ENCODE measurements around the gene SDK1.

Gene SDK1

DNA sequence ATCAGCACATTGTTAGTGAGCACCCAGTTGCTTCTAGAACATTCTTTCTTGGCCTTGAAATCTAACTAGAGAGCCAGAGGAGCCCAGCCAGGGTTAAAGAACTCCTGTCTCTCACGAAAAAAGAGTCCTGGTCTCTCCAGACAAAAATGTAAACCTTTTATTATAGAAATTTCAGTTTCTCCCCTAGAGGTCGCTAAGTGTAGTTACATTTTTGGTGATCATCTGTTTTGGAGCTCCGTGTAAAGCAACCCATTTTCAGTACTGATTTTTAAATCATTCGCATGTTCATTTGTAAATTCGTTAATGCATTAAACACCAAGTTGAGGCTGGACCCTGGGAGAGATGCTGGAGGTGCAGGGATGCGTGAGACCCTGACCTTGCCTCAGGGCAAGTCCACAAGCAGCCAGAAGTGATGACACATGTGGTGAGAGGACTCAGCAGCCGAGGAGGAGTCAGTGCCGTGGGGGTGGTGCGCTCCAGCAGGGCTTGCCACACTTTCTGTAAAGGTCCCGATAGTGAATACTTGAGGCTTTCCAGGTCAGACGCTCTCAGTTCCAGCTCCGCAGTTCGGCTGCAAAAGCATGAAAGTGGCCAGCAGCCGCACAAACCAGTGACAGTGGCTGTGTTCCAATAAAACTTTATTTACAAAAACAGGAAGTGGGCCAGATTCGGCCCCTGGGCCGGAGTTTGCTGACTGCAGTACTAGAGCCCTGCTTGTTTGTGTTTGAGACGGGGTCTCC, 802.5 kb downstream of the SDK1 start:
- no peak for DNase-seq (ENCODE audit: low read depth in 2 of 2)

DNA sequence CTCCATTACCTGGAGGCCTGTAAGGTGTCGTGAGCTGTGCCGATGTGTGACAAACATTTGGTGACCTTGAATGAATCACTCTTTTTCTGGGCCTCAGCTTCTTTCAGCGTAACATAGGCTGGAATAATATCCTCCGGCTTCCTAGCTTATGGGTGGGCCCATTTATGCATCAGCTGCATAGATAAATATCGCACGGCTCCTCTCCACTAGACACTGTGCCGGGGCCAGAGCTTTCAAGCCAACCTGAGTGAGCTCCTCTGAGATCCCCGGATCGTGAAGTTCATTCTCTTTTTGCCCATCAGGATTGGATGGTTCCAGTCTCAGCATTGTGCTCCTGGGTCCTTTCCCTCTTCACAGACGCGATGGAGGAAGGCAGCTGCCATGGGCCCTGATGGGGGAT, 806.8 kb downstream of the SDK1 start:
- no peak for DNase-seq (ENCODE audit: low read depth in 2 of 2)

DNA sequence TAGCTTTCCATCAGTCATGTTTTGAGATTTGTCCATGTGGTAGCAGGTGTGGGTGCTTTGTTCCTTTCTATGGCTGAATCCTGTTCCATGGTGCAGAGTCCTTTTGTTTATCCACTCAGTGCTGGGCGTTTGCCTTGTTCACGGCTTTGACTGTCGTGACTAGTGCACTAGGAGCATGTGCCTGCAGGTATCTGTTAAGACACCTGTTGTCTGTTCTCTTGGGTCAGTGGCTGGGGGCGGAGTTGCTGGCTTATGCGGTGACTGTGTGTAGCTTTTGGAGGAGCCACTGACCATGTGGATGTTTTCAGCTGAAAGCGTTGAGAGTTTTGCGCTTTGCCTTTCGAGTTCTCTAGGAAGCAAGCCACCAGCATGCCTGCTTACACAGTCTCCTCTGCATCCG, 807.9 kb downstream of the SDK1 start:
- DNase-seq (ENCODE audit: low read depth in 2 of 2): no peak

DNA sequence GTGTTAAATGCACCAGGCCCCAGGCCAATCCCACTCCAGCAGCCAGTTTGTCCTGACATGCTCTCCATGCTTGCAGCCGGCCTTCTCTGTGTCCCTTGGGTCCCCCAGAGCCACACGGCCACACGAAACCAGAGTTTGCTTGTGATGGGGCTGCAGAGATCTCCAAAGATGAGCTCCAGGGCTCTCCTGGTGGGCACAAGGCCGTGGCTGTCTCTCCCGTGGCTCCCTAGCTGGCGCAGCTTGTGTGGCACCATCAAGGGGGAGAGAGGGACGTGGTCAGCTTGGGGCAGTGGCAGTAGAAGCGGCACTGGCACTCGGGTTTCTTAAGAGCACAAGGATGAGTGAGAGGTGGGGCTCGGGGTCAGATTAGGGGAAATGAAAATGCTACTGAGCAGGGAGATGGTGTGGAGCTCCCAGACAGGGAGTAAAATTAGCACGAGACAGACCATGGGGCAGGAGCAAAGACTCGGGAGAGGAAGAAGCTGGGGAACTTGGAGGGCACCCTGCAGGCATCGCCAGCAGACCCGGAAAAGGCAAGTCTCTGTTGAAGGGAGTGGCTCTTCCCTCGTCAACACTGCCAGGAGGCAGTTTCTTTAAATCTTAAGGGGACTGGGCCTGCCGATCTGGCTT, 808.5 kb downstream of the SDK1 start:
- DNase-seq (ENCODE audit: low read depth in 2 of 2): no peak

DNA sequence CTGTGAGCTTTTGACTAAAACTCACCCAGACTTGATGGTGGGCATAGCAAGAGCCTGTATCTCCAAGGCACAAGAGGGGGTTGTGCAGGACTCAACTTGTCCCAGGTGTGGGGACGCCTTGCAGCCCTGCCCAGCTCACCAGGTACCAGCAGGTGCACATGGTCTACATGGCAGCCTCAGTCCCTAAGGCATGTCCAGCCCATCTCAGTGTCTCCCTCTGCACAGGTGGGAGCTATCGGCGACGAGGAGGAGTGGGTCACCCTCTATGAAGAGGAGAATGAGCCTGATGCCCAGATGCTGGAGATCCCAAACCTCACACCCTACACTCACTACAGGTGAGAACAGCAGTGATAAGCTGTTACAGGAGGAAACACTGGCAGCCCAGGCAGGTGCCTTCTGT, 809.4 kb downstream of the SDK1 start:
- DNase-seq (ENCODE audit: low read depth in 2 of 2): no peak

DNA sequence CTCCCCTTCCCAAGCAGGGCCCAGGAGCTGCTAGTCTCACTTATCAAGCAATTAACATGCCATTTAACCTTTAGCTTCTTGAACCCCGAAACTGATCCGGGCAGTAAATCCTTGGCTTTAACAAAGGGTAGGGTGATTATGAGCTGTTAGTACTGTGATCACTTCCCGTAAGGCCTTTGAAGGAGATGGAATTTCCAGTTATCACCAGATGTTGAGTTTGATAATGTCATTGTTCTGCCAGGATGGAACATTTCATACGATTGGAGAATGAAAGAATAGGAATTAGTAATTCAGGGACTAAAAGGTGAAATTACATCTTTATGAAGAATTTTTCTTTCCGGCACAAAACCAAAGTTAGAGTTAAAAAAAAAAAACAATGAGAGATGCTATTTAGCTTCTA, 810.1 kb downstream of the SDK1 start:
- no peak for DNase-seq (ENCODE audit: low read depth in 2 of 2)

DNA sequence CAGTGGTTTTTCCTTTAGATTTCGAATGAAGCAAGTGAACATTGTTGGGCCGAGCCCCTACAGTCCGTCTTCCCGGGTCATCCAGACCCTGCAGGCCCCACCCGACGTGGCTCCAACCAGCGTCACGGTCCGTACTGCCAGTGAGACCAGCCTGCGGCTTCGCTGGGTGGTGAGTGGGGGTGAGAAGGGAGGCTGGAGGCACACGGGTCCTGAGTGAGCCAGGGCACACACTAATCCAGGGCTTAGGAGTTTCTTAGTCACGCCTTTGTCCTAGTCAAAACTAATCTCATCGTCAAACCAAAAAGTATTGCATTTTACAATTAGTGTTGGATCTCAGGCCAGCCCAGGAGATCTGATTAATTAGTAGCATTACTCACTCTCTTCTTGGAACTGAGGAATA, 812.2 kb downstream of the SDK1 start:
- no peak for DNase-seq (ENCODE audit: low read depth in 2 of 2)

DNA sequence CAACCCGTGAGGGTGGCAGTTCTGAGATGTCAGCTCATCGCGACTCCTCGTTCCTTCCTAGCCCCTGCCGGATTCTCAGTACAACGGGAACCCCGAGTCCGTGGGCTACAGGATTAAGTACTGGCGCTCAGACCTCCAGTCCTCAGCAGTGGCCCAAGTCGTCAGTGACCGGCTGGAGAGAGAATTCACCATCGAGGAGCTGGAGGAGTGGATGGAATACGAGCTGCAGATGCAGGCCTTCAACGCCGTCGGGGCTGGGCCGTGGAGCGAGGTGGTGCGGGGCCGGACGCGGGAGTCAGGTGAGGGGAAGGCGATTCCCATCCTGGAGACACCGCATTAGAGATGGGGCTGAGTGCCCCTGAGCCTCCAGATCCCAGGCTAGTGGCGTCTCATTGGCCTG, 812.9 kb downstream of the SDK1 start:
- no peak for DNase-seq (ENCODE audit: low read depth in 2 of 2)

DNA sequence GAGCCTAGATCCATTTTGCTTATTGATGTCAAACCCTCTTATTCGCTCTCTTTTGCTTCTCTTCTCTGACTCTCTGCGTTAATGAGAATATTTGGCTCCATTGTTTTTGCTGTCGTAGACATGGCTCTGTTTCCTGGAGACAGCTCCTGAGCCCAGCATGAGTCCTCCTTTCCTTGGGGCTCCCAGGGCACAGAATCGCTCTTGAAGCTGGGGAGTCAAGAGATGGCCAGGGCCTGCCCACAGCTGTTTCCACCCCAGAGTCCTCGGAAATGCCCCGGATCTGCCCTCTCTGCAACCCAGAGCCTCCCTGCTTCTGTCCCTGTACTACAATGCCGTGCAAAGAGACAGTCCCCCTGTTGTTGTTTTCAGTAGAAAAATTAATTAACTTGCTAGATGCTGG, 814.4 kb downstream of the SDK1 start:
- DNase-seq (ENCODE audit: low read depth in 2 of 2): no peak

DNA sequence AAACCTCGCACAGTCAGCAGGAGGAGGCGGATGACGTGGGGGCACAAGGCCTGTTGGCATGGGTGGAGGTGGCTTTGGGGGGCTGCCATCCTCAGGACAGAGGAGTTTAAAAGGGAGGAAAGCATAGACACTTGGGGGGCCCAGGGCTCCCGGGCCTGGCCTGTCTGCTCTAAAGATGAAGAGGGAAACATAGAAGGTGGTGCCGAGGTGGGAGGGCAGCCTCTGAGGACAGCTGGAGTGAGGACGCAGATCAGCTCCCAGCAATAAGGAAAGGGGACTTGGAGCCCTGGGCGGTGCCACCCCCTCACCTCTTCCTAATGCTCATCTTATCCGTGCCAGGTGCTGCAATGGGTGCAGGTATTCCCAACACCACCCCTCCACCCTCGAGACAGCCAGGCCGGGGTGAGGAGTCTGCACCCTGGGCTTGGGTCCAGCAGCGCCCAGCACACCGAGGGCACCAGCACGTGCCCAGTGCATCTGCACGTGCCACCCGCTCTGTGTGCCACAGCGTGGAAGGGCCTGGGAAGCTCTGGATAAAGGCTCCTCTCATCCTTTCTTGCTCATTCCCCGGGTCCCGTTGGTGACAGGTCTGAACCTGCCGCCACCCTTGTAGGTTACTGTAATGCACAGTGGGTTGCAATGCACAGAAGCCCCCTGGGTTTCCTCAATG, 815.0 kb downstream of the SDK1 start:
- no peak for DNase-seq (ENCODE audit: low read depth in 2 of 2)

DNA sequence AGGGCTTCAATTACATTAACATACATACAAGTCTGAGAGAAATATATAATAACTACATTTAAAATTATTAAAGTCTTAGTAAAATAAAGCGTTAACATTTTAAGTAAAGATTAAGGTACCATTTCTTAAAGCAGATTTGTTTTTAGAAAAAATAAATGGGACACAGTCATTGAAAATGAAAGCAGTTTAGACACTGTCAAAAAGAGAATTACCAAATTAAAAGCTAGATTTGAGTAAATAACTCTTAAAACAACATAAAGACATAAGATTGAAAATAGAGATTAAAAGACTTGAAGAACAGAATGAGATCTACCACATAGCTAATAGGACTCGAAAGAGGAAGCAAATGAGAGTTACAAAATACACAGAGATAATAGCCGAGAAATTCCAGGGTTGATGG, 818.8 kb downstream of the SDK1 start:
- no peak for DNase-seq (ENCODE audit: low read depth in 2 of 2)

DNA sequence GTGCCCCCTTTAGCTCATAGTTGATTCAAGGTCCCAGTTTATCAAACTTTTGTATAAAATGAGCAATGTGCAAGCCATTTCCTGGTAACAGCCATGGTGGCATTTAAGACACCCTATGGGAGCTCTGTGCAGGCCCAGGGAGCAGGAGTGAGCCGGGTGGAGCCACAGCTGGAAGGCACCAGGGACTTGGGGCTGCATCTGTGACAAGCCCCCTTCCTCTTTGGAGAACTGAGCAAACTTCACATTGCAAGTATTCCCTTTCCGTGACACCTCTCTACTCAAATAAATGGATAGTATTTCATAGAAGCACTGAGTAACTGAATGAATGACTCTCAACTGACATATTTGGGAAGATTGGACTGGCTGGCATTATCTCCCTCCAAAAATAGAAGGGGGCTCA, 822.3 kb downstream of the SDK1 start:
- no peak for DNase-seq (ENCODE audit: low read depth in 2 of 2)

DNA sequence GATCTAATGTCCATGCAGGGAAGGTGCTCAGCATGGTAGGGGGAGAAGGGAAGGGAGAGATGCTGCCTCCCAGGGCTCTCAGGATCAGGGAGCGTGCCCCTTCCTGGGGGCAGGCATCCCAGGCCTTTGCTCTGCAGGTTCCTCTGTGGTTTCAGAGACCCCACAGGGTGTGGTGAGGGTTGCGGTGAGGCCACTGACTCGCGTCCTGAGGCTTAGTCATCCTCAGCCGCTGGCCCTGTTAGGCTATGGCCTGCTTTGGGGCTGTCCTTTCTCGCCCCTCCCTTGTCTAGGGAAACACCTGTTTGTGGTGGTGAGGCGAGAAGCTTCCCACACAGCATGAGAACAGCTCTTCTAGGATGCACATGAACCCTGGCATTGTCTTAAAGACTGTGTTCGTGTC, 822.8 kb downstream of the SDK1 start:
- DNase-seq (ENCODE audit: low read depth in 2 of 2): no peak

DNA sequence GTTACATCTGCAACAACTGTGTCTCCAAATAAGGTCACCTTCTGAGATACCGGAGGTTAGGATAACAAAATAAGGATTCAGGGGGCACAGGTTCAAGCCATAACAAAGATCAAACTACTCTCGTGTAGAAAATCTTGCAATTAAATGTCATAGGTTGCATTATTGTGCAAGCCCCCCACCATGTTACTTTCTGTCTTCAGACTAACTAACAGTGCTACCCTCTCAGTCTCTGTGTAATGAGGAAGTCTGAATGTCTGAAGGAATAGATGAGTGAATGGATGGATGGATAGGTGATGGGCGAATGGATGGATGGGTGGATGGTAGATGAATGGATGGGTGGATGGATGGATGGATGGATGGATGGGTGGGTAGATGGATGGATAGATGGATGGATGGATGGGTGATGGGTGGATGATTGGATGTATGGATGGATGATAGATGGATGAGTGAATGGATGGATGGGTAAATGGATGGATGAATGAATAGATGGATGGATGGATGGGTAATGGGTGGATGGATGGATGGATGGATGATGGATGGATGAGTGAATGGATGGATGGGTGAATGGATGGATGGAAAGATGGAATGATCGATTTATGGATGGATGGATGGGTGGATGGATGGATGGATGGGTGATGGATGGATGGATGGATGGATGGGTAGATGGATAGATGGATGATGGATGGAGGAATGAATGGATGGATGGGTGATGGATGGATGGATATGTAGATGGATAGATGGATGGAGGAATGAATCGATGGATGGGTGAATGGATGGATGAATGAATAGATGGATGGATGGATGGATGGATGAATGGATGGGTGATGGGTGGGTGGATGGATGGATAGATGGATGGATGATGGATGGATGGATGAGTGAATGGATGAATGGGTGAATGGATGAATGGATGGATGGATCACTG, 823.8 kb downstream of the SDK1 start:
- DNase-seq (ENCODE audit: low read depth in 2 of 2): no peak

DNA sequence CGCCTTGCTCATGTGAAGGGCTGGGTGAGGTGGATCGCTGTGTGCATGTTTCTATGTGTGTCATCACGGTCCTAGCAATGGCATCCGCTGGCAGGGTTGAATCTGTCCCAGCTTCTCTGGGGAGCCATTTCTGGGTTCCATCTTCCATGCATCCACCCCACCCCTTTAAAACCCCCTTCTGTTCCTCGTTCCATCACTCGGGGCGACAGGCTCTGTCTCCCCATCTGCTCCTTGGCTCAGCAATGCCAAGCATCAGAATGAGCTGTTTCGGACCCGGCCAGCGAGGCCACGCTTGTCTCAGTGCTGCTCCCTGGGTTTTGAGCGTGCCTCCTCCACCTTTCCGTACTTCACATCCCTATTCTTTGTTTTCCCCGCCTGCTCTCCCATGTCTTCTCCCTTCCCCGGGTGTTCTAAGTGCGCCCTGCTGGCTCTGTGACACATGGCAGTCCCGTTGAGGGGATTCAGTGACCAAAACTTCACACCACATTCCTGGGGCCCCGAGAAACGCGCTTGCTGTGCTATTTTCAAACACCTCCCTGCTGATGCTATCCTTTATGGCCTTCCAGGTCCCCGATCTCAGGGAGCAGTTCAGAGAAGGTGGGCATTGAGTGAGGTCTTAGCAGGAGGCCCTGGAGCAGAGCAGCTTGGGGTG, 827.0 kb downstream of the SDK1 start:
- DNase-seq (ENCODE audit: low read depth in 2 of 2): no peak

DNA sequence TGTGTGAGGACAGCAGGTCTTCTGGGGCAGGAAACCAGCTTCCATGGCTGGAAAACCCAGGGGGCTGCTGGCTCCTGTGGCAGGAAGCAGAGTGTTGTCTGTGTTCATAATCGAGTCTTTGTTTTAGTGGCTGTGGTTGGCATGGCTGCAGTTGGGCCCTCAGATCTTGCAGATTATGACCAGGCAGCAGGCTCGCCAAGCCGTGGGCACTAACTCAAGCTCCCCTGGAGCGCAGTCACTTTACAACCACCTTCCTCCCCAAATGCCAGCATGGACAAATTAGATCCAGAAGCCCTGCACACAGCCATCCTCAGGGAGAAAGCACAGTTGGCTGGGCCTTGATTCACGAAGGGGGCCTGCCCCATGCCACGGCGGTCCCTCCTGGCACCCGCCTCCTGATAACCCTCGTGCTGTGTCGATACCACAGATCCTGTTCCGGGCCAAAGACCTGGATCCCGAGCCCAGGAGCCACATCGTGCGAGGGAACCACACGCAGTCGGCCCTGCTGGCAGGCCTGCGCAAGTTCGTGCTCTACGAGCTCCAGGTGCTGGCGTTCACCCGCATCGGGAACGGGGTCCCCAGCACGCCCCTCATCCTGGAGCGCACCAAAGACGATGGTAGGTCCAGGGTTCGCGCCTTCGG, 828.5 kb downstream of the SDK1 start:
- no peak for DNase-seq (ENCODE audit: low read depth in 2 of 2)

DNA sequence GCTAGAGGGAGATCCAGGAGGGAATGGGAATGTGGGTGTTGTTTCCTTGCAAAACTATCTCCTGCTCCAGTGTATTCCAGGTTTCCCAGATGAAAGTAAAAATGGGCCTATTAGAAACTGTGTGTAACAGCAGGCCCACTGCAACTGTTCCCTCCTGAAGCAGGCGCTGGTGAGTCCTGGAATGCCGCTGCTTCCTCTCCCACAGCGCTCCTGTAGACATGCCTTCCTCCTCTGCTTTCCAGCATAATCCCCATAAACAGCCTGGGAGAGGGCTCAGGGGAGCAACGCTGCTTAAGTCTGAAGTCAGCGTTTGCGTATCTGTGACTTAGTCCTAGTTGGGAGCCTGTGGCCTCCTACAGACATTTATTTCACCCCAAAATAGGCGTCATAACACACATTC, 830.0 kb downstream of the SDK1 start:
- no peak for DNase-seq (ENCODE audit: low read depth in 2 of 2)

DNA sequence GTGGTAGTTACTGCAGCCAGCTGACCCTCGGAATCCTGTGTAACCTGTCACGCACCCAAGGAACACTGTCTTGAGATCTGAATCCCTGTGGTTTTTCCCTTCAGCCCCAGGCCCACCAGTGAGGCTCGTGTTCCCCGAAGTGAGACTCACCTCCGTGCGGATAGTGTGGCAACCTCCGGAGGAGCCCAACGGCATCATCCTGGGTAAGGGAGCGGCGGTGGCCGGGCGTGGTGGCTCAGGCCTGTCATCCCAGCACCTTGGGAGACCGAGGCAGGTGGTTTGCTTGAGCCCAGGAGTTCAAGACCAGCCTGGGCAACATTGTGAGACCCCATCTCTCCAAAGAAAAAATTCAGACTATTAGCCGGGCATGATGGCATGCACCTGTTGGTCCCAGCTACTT, 831.2 kb downstream of the SDK1 start:
- DNase-seq (ENCODE audit: low read depth in 2 of 2): no peak

DNA sequence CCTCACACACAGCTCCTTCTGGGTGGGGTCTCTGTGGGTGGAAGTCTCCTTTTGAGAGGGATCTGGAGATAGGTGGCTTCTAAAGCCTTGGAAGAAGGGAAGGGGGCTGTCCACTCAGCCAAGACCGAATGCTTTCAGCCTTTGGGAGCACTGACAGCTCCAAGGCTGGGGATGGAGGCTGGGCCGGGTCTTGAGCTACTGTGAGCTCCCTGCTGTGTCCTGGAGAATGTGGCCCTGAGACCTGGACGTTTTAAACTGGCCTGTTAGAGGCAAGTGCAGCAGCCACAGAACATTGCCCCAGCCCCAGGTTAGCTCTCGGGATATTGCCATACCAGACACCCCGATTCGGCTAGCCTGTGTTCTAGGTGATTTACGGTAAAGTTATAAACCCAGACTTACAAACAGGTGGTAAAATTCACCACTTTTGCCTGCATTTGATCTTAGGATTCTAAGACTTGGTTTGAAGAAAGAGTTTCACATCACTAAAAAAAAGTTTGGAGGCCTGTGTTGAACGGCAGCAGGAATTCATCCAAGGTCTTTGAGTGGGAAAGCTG, 832.5 kb downstream of the SDK1 start:
- DNase-seq (ENCODE audit: low read depth in 2 of 2): no peak

DNA sequence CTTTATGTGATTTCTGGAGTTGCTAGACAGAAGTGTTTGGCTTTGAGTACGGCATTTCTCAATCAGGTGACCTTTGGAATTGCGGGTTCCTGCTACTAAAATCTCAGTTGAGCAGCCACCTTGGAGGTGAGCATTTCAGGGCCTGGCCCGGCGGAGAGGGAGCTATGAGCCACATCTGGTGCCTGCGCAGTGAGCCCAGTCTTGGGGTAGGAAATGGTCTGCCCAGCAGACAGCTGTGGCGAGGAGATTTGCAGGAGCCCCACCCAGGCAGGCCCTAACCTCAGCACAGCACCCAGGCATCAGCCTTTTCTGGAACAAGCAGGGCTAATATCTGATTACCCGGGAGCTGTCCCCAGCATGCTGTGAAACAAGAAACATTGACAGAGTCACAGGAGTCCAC, 833.2 kb downstream of the SDK1 start:
- no peak for DNase-seq (ENCODE audit: low read depth in 2 of 2)

DNA sequence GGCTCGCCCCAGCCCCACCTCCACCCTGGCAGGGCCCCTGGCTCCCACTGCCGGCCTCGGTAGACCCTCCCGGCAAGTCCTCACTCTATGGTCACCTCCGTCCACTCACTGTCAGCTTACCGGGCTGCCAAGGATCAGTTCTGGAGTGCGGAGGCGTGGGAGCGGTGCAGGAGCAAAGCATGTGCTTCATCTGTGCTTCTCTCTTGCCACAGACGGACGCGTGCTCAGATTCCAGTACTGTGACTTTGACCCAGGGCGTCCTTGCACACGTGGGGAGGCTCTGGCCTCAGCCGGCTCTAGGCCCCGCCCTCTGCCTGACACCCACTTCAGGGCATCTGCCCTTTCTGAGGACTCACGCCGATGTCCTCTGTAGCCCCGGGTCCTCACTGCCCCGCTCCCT, 833.6 kb downstream of the SDK1 start:
- no peak for DNase-seq (ENCODE audit: low read depth in 2 of 2)
